ENCODE measurements around the gene MANSC1.
"Not testable (repeated sequence)": the region's sequence is repeated elsewhere in the genome, so short reads cannot be mapped to it uniquely, and the experiment has no call there.

MANSC1 gene

DNA sequence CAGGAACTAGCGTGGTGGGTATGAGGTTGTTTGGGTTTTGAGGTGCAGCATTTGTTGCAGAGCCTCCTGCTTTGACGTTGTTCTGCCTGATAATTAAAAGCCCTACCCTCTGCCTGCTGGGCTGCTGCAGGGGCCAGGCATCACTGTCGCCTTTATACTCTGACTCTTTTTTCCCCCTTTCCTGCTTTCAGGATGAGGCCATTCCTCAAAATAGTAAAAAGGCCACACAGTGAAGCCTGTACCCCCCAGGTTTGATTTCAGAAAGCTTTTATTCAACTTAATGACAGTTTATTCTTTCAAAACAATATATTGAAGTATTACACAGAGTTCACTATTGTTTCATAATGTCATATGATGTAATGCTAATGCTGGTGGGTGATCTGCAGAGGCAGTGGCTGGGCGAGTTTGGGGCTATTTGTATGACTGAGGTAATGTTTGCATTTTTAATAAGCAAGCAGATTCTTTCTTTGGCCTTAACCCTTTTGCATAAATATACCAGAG is 15.9 kb upstream of the MANSC1 start:
- DNase-seq (ENCODE audit: low spot score): no peak

DNA sequence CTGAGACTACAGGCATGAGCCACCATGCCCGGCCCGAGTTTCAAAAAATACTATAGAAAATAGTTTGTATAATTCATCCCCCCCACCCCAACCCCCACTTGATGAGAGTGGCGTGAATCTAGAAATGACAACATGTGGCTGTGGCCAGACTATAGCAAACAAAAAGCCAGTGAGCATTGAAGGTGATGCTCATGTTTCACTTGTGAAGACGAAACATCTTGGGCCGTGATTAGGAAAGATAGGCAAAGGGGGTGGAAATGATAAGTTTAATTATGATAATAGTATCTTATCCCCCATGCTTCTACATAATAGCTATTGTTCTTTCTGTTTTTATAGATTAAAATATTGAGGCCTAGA is 15.4 kb upstream of the MANSC1 start:
- no peak for DNase-seq (ENCODE audit: low spot score)

DNA sequence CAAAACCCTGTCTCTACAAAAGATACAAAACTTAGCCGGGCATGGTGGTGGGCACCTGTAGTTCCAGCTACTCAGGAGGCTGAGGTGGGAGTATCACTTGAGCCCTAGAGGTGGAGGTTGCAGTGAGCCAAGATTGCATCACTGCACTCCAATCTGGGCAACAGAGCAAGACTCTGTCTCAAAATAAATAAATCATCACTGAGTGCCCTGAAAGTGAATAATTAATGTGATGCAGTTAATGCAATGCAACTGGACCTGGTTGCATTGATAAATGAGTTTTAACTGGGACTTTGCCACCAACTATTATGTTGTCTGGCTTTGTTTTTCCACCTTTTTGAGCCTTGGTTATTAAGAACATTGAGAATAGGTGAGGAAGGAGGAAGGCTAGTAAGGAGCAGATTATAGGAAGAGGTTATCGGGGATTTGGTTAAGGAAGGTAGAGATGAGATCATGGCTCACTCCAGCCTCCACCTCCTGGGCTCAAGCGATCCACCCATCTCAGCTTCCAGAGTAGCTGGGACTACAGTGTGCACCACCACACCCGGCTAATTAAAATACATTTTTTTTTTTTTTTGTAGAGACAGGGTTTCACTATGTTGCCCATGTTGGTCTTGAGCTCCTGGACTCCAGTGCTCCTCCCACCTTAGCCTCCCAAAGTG is 14.9 kb upstream of the MANSC1 start:
- no peak for DNase-seq (ENCODE audit: low spot score)

DNA sequence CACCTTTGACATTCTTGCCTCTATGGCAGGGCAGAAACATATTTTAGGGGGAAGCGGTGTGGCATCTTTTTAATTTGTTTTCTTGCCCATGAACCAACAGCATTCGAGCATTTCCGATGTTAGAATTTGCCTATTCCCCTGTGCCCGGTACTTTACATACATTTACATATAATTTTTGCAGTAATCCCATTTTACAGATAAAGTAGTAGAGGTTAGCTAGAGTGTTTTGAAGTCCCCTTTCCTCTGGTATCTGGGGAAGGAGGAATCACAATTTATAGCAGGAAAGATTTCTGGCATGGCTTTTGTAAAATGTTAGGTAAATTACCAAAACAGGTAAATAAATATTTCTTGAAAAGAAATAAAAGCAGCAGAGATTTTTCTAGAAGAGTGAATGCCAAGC is 8.5 kb upstream of the MANSC1 start:
- no peak for DNase-seq (ENCODE audit: low spot score)

DNA sequence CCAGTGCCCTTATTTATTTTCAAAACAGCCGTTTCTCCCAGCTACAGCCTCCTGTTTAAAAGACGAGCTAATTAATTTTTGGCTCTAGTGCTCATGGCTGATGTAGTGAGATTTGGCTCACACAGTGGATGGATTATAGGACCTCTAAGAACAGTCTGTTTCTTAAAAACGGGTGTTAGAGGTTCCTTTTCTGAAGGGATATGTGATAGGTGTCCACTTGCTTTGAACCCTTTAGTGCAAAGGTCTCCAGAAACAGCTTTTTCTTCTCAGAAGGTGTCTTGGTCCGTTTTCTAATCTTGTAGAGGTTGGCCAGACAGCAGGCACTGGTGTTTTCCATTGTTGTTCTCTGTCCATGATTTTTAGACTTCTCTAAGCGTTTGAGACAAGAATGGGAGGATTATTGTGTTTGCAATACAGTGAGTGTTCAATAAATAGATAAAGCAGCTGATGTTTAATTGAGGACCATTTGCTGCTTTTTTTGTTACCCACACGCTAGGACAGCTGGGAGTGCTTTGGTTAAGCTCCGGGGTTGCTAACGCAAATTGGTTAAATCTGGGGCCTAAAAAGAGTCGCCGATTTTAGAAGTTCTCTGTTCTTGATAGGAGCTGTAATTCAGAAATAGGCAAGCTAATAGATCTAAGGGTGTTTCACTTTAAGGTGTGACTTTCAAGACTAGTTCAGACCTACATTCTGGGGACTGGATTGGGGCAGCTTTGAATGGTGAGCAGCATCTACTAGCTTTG is 7.8 kb upstream of the MANSC1 start:
- DNase-seq (ENCODE audit: low spot score): no peak

DNA sequence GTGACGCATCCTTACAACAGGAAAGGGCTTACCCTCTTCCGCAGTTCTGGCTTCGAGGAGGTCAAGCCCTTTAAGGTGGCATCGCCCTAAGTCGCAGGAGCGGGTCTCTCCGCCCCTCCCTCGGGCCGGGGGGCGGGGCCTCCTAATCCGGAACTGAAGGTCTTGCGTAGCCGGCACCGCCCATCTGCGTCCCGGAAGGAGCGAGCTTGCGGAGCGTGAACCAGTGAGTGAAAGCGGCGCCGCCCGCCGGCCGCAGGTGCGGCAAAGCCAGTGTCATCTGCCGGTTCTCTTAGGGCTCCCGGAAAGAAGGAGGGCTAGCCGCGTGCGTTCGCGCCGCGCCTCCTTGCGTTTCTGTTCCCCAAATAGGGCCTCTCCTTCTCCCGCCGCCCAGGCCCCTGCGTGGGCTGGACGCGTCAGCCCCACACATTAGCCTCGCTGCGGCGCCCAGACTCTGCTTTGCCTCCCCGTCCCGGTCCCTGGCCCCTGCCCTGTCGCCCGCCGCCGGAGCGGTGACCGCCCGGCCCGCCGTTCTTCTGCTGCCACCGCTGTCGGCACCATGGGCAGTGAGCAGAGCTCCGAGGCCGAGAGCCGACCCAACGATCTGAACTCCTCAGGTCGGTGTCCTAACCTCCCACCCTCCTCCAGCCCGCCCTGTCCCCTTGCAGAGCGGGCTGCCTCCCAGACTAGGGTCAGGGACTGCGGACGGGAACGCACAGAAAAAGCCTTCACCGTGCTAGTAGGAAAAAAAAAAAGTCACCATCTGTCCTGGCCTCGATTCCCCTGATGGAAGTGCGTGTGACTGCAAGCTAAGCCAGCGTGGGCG is 7.1 kb upstream of the MANSC1 start, which contains the start of gene BORCS5:
Gene BORCS5 (plus strand): TSS at position 183 of the 823 bp plus-strand sequence. CDS start 374 bp downstream, at position 557.
- DNase-seq (ENCODE audit: low spot score): peak; percentile 93

DNA sequence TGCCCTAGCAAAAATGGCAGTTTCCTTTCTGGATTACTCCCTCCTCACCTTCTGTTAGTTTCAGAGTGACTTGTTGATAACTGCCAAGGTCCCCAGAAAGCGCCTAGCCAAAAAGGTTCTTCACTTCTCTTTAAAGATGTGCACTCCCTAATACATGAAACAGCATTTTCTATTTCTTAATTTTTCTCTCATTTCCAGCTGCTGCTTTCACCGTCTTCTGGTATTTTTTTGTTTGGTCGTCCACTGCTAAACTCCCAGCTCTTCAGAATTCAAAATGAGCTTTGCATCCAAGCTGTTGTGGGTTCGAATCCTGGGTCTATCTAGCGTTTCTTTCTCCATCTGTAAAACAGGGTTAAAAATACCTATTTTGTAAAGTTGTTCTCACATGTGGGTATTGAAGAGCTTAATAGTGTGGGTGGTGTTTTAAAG is 6.4 kb upstream of the MANSC1 start:
- DNase-seq (ENCODE audit: low spot score): no peak

DNA sequence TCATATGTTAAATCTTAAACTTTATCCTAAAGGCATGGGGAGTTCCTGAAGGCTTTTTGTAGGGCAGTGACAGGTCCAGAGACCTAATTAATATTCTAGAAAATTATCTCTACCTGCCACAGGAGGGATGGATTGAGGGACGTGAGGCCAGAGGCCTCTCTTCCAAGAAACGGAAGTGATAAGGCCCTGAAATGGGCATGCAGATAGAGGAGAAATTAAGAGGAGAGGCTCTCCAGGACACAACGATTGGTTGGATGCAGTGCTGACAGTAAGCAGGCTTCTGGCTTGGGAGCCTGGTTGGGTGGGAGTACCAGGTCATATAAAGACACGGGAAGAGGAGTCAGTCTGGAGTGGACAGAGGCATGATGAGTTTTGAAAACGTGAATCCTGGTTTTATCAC is 3.8 kb upstream of the MANSC1 start:
- no peak for DNase-seq (ENCODE audit: low spot score)

DNA sequence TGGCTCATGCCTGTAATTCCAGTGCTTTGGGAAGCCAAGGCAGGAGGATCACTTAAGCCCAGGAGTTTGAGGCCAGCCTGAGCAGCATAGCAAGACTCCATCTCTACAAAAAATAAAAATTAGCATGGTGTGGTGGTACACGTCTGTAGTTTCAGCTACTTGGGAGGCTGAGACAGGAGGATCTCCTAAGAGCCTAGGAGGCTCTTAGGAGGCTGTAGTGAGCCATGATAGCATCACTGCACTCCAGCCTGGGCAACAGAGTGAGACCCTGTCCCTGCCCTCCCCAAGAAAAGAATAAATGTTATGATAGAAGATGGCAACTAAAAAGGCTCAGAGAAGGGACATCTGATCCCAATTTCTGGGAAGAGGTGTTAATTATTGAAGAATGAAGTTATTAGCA is 3.2 kb upstream of the MANSC1 start:
- DNase-seq (ENCODE audit: low spot score): no peak

DNA sequence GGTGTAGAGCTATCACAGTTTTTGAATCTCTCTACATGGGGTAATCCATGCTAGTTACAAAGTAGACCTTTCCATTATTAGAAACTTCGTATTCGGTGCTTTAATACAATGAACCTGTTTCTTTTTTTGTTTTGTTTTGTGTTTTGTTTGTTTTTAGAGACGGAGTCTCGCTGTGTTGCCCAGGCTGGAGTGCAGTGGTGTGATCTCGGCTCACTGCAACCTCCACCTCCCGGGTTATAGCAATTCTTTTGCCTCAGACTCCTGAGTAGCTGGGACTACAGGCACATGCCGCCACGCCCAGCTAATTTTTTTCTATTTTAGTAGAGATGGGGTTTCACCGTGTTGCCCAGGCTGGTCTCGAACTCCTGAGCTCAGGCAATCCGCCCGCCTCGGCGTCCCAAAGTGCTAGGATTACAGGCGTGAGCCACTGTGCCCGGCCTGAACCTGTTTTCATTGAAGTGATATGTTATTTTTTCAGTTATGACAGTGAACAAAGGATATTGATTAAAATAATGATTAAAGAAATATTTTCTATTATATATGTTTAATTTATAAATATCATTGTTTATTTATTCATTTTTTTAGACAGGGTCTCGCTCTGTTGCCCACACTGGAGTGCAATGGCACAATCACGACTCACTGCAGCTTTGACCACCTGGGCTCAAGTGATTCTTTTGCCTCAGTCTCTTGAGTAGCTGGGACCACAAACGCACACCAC is 1.6 kb upstream of the MANSC1 start:
- not testable (repeated sequence) for DNase-seq (ENCODE audit: low spot score)

DNA sequence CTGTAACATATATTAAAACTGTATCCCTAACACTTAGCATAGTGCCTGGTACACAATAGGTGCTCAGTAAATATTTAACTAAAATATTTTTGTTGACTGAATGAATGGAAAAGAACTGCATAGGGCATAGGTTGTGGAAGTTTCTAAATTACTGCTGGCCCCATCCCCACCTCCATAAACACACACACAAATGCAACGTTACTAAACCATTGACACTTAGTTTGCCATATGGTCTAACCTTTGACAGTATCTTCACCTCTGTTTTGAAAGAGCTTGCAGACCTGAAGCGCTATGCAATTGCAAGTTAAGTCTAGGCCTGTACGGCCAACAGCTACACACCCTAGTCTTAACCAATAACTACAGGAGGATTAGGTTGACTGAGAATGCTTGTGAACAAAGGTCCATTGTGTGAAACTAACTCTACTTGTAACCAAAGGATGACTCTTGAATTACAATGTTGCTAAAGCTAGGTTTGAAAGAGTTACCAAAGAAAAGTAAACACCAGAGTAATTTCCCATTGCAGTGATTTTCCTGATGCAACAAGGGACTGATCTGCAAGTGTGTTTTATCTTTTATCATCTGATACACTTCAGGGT is 924 bp upstream of the MANSC1 start:
- no peak for DNase-seq (ENCODE audit: low spot score)

DNA sequence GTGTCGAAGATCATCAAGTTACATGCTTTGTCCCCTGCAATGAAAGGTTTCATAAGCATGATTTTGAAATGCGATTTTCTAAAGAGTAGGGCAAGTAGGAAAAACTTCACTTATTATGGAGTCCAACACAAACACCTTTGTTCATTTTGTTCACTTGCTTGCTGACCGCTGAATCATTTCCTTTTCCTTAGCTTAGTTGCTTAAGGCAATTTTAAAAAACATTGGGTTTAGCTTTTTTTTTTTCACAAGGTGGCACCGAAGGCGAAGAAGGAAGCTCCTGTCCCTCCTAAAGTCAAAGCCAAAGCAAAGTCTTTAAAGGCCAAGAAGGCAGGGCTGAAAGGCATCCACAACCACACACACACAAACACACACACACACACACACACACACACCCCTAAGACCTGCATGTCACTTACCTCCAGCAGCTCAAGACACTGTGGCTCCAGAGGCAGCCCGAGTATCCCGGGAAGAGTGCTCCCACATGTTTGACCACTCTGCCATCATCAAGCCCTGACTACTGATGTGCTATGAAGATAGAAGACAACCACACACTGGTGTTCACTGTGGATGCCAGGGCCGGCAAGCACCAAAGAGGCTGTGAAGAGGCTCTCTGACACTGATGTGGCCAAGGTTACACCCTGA is 11.4 kb downstream of the MANSC1 start:
- DNase-seq (ENCODE audit: low spot score): no peak

DNA sequence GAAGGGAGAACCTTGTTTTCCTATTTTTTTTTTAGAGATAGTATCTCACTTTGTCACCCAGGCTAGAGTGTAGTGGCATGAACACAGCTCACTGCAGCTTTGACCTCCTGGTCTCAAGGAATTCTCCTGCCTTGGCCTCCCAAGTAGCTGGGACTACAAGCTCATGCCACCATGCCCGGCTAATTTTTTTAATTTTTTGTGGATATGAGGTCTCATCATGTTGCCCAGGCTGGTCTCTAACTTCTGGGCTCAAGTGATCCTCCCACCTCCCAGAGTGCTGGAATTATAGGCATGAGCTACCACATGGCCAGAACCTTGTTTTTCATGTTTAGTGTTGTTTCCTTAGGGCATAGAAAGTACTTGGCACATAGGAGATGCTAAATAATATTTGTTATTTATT is 13.5 kb downstream of the MANSC1 start:
- DNase-seq (ENCODE audit: low spot score): no peak

DNA sequence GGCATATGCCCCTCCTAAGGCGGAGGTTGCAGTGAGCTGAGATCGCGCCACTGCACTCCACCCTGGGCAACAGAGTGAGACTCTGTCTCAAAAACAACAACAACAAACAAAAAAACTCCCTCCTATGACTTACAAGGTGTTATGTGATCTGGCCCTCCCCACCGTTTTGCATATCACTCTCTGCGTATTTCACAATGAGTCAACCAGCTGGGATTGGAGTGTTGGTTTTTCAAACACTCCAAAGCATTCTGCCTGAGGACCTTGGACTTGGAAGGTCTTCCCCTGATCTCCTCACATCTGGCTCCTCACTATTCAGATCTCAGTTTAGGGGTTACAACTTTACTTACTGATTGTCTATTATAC is 14.0 kb downstream of the MANSC1 start:
- DNase-seq (ENCODE audit: low spot score): no peak

DNA sequence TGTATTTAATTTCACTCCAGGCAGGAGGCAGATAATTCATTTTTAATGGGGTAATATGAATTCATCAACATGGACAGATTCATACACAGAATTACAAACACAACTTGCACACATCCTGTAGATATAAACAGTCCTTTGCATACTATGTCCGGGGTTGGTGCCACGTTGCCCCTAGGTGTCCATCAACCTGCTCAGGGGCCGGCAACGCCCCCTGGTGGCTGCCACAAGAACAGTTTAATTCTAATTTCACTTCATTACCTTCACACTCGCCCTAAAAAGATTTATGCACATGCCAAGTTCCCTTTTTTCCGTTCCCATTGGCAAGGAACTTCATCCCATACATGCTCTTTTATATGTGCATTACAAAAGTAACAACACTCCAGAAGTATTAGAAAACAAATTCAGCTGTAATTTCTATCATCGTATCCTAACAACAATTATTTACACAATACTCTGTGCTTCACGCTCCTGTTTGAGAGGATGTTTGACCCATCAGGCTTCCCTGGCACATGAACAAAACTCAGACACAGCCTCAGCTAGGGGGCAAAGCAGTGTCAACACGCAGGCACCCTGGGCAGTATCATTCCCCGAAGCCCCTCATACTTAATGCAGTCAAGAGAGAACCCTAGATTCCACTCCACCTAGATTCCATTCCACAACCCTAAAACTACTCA is 15.5 kb downstream of the MANSC1 start:
- DNase-seq (ENCODE audit: low spot score): peak; percentile 68

DNA sequence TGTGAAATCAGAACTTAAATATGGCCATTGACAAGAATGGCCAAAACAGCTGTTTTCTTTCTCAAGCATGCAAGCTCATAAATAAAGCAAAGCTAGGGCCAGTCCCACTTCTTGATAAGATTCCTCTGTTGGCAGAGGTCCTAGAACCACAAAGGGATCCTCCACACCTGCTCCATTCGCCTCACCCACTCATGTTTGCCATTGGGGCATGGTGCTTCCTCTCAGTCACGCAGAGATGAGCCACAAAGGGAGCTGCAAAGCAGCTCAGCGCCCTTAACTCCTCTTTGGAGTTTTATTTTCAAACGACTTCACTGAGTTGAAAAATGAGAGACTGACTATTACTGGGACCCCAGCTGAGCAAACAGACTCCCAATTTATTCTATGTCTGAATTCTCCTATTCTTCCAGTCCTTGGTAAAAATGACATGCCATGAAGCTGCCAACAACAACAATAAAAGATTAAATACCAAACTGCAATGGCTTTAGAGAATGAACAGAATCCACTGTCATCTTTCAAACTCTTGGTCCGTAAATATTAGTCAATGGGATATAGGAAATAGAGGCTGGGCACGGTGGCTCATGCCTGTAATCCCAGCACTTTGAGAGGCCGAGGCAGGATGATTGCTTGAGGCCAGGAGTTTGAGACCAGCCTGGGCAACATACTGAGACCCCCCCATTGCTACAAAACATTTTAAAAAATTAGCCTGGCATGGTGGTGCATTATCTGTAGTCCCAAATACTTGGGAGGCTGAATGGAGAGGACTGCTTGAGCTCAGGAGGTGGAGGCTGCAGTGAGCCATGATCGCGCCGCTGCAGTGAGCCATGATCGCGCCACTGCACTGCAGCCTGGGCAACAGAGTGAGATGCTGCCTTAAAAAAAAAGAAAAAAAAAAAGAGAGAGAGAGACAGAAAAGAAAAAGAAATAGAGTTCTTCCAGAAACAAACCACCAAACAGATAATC is 16.4 kb downstream of the MANSC1 start:
- DNase-seq (ENCODE audit: low spot score): no peak

DNA sequence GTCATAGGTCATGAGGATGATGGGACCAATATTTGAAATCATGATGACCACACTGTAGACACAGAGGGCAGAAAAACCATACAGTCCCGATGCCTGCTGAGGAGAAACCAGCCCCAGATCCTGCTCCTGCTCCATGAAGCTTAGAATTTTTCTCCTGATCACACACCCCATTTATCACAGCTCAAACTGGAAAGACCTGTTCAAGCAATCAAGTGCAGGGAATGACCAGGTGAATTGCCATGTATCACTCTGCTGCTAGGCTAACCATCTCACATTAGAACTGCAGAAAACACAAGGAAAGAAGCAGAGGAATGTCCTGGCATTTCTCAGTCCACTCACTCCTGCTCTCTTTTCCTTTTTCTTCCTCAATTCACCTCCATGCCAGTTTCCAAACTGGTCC is 18.1 kb downstream of the MANSC1 start:
- no peak for DNase-seq (ENCODE audit: low spot score)

DNA sequence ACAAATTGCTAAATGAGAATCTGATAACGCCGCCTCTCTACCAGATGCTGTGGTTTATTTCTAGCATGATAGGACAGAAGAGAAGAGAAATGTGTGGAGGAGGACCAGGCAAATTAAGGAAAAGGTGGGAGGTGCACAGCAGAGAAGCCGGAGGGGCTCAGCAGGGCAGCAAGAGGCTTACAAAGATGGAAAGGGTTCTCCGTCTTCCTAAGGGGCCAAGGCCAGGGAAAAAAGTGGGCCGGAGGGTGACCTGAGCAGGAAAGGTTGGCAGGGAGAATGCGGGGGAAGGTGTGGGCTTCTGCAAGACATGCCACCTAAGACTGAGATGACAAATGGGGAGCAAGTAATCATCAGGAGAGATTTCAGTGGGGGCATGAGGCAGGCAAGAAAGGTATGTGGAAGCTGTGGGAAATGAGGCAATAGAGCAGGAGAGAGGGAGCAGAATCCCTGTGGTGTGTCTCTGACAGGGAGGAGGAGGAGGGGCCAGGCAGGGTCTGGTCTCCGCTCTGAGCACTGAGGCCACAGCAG is 18.7 kb downstream of the MANSC1 start:
- DNase-seq (ENCODE audit: low spot score): no peak

DNA sequence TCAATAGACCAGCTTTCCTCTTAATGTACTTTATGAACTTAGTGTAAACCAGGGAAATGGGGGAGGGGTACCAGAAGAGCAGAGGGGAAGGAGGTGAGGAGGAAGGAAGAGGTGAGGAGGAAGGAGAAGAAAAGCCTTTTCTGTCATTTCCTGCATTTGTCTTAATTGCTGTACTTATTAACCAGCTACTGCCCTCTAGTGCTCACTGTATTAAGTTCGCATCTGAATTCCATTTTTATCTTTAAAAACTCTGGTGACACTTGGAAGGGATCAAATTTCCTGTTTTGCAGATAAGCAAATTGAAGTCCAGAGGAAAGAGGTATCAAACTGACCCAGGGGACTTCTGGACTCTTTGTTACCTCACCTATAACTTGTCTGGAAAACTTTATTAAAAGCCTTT is 22.2 kb downstream of the MANSC1 start:
- peak; percentile 60 for DNase-seq (ENCODE audit: low spot score)

Data from AG08396 (cell line).